ENCODE measurements around the gene ZGPAT.
"Not testable (repeated sequence)": the region's sequence is repeated elsewhere in the genome, so short reads cannot be mapped to it uniquely, and the experiment has no call there.

ZGPAT gene

GRCh38 chr20:63668351-63668750 lies 39.5 kb upstream of the ZGPAT start:
- Mint-ChIP-seq H3K27ac (no peak overlapping the region), H3K36me3 (ENCODE audit: low read depth) (peaks cover 21% of the 10 kb centered on the region), H3K4me1 (ENCODE audit: low read depth) (no peaks in the 10 kb centered on the region), H3K9me3 (no peaks in the 10 kb centered on the region), H3K27me3 (ENCODE audit: low read depth) (no peaks in the 10 kb centered on the region), H3K4me3 (no peak overlapping the region)

- H3K9me3 Mint-ChIP-seq; H3K4me3 Mint-ChIP-seq; H3K4me1 Mint-ChIP-seq (ENCODE audit: low read depth); H3K27me3 Mint-ChIP-seq (ENCODE audit: low read depth); H3K27ac Mint-ChIP-seq: not testable (repeated sequence)
- peaks cover 28% of the 10 kb centered on the region for H3K36me3 Mint-ChIP-seq (ENCODE audit: low read depth)
Observed at GRCh38 chr20:63671695-63672094, 36.1 kb upstream of the ZGPAT start.

DNA sequence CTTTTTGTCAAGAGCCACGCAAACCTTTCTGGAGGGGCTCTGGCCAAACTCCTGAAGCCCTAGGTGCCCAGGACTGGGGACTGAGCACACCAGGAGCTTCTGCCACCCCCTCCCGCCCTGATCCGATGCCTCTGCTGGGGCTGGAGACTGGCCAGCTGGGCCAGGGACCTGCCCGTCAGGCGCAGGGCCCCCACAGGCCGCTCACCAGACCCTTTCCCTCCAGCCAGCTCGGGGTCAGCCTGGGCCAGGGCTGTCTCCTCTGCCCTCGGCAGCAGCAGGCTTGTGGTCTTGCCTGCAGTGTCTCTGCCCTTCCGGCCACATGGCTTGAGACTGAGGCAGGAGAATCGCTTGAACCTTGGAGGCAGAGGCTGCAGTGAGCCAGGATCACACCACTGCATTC lies 35.2 kb upstream of the ZGPAT start:
- Mint-ChIP-seq H3K36me3 (ENCODE audit: low read depth) (peaks cover 21% of the 10 kb centered on the region), H3K27me3 (ENCODE audit: low read depth) (no peaks in the 10 kb centered on the region), H3K4me3 (no peak overlapping the region), H3K9me3 (no peaks in the 10 kb centered on the region), H3K4me1 (ENCODE audit: low read depth) (no peaks in the 10 kb centered on the region), H3K27ac (no peak overlapping the region)

DNA sequence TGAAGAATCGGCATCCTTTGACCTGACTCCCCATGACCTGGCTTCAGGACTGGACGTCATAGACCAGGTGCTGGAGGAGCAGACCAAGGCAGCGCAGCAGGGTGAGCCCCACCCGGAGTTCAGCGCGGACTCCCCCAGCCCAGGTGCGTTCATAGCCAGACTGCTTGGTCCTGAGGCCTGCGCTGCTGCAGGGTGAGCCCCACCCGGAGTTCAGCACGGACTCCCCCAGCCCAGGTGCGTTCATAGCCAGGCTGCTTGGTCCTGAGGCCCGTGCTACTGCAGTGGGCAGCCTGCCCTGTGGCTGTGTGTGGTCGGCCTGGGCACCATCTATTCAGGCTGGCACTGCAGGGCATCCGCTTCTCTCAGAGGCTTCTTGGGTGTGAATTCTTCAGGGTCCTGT lies 33.9 kb upstream of the ZGPAT start:
- H3K4me1 Mint-ChIP-seq (ENCODE audit: low read depth), result no peaks in the 10 kb centered on the region
- H3K9me3 Mint-ChIP-seq, result no peaks in the 10 kb centered on the region
- no peak overlapping the region for H3K4me3 Mint-ChIP-seq
- H3K27ac Mint-ChIP-seq, result no peak overlapping the region
- peaks cover 16% of the 10 kb centered on the region for H3K36me3 Mint-ChIP-seq (ENCODE audit: low read depth)
- no peaks in the 10 kb centered on the region for H3K27me3 Mint-ChIP-seq (ENCODE audit: low read depth)

GRCh38 chr20:63675681-63676368 lies 32.0 kb upstream of the ZGPAT start:
- no peaks in the 10 kb centered on the region for H3K9me3 Mint-ChIP-seq
- no peak overlapping the region for H3K27ac Mint-ChIP-seq
- no peaks in the 10 kb centered on the region for H3K4me1 Mint-ChIP-seq (ENCODE audit: low read depth)
- no peak overlapping the region for H3K4me3 Mint-ChIP-seq
- H3K27me3 Mint-ChIP-seq (ENCODE audit: low read depth), result no peaks in the 10 kb centered on the region
- peaks cover 10% of the 10 kb centered on the region for H3K36me3 Mint-ChIP-seq (ENCODE audit: low read depth)

DNA sequence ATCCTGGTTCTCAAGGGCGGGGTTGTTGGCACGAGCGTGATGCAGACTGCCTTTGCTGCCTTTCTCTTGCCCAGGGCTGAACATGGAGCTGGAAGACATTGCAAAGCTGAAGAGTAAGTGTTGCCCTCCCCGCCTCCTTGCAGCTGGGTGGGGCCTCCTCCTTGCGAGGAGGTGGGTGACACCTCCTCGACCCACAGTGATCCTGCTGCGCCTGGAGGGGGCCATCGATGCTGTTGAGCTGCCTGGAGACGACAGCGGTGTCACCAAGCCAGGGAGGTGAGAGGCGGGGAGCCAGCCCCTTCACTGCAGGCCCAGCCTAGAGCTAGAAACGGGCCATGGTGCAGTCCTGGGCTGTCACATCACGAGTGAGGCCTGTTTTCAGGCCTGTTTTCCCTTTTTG lies 29.8 kb upstream of the ZGPAT start:
- no peaks in the 10 kb centered on the region for H3K9me3 Mint-ChIP-seq
- no peaks in the 10 kb centered on the region for H3K27me3 Mint-ChIP-seq (ENCODE audit: low read depth)
- no peak overlapping the region for H3K27ac Mint-ChIP-seq
- H3K4me3 Mint-ChIP-seq, result no peak overlapping the region
- H3K36me3 Mint-ChIP-seq (ENCODE audit: low read depth), result peaks cover 10% of the 10 kb centered on the region
- no peaks in the 10 kb centered on the region for H3K4me1 Mint-ChIP-seq (ENCODE audit: low read depth)

- H3K4me1 Mint-ChIP-seq (ENCODE audit: low read depth), result no peaks in the 10 kb centered on the region
- peaks cover 12% of the 10 kb centered on the region for H3K36me3 Mint-ChIP-seq (ENCODE audit: low read depth)
- no peaks in the 10 kb centered on the region for H3K9me3 Mint-ChIP-seq
- no peak overlapping the region for H3K27ac Mint-ChIP-seq
- no peak overlapping the region for H3K4me3 Mint-ChIP-seq
- no peaks in the 10 kb centered on the region for H3K27me3 Mint-ChIP-seq (ENCODE audit: low read depth)
Observed at GRCh38 chr20:63678667-63679465, 29.0 kb upstream of the ZGPAT start.

DNA sequence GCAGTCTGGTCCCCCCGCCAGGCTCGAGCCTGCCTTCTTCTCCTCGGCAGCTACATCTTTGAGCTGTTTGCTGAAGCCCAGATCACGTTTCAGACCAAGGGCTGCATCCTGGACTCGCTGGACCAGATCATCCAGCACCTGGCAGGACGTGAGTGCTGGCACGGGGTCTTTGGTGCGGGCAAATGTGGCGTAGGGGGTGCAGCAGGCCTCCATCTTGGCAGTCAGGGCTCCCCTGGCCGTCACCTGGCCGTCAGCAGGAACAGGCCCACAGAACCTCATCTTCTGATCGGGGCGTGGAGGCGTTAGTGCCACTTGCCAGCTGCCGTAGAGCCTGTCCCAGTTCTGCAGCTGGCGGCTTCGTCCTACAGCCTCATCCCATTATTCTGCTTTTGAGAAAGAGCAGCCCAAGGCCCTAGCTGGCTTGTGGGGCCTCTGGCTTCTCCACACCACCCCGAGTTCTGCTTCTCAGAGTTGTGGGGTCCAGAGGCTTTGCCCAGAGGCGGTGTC lies 28.0 kb upstream of the ZGPAT start:
- Mint-ChIP-seq H3K4me1 (ENCODE audit: low read depth) (no peaks in the 10 kb centered on the region), H3K36me3 (ENCODE audit: low read depth) (peaks cover 12% of the 10 kb centered on the region), H3K9me3 (no peaks in the 10 kb centered on the region), H3K4me3 (no peak overlapping the region), H3K27me3 (ENCODE audit: low read depth) (no peaks in the 10 kb centered on the region), H3K27ac (no peak overlapping the region)

DNA sequence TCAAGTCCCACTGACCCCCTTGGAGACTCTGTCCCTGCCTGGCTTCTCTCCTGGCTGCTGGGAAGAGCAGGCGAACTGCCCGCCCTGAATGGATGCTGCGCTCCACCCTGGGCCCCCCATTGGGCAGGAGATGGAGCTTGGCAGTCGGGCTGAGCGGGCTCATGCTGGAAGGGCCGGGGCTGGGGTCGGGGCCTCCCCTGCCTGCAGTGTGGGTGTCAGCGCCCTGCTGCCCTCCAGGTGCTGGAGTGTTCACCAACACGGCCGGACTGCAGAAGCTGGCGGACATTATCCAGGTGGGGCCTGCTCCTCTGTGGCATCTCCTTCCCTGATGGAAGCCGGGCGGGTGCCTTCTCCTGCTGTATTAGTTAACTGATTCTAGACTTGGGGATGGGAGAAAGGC lies 27.4 kb upstream of the ZGPAT start:
- no peaks in the 10 kb centered on the region for H3K4me1 Mint-ChIP-seq (ENCODE audit: low read depth)
- peaks cover 12% of the 10 kb centered on the region for H3K36me3 Mint-ChIP-seq (ENCODE audit: low read depth)
- no peaks in the 10 kb centered on the region for H3K9me3 Mint-ChIP-seq
- H3K27me3 Mint-ChIP-seq (ENCODE audit: low read depth), result no peaks in the 10 kb centered on the region
- H3K4me3 Mint-ChIP-seq, result no peak overlapping the region
- H3K27ac Mint-ChIP-seq, result no peak overlapping the region

GRCh38 chr20:63680857-63681608 lies 26.8 kb upstream of the ZGPAT start:
- H3K36me3 Mint-ChIP-seq (ENCODE audit: low read depth), result peaks cover 9% of the 10 kb centered on the region
- no peaks in the 10 kb centered on the region for H3K4me1 Mint-ChIP-seq (ENCODE audit: low read depth)
- H3K4me3 Mint-ChIP-seq, result no peak overlapping the region
- H3K27me3 Mint-ChIP-seq (ENCODE audit: low read depth), result no peaks in the 10 kb centered on the region
- no peaks in the 10 kb centered on the region for H3K9me3 Mint-ChIP-seq
- H3K27ac Mint-ChIP-seq, result no peak overlapping the region

- Mint-ChIP-seq H3K27ac (no peak overlapping the region), H3K9me3 (no peaks in the 10 kb centered on the region), H3K4me3 (no peak overlapping the region), H3K27me3 (ENCODE audit: low read depth) (no peaks in the 10 kb centered on the region), H3K36me3 (ENCODE audit: low read depth) (peaks cover 4% of the 10 kb centered on the region), H3K4me1 (ENCODE audit: low read depth) (no peaks in the 10 kb centered on the region)
Observed at GRCh38 chr20:63681609-63682142, 26.2 kb upstream of the ZGPAT start.

- Mint-ChIP-seq H3K27me3 (ENCODE audit: low read depth) (no peaks in the 10 kb centered on the region), H3K9me3 (no peaks in the 10 kb centered on the region), H3K36me3 (ENCODE audit: low read depth) (peaks cover 4% of the 10 kb centered on the region), H3K27ac (no peak overlapping the region), H3K4me3 (no peak overlapping the region), H3K4me1 (ENCODE audit: low read depth) (peaks cover 4% of the 10 kb centered on the region)
Observed at GRCh38 chr20:63682384-63683139, 25.3 kb upstream of the ZGPAT start.

- no peak overlapping the region for H3K4me3 Mint-ChIP-seq
- no peak overlapping the region for H3K27ac Mint-ChIP-seq
Observed at GRCh38 chr20:63685269-63686026, 22.4 kb upstream of the ZGPAT start.

More at GRCh38 chr20:63685269-63686026, 22.4 kb upstream of the ZGPAT start:
- H3K4me1 Mint-ChIP-seq (ENCODE audit: low read depth), result peaks cover 4% of the 10 kb centered on the region
- no peaks in the 10 kb centered on the region for H3K9me3 Mint-ChIP-seq
- no peaks in the 10 kb centered on the region for H3K27me3 Mint-ChIP-seq (ENCODE audit: low read depth)
- peaks cover 4% of the 10 kb centered on the region for H3K36me3 Mint-ChIP-seq (ENCODE audit: low read depth)

Measured in T-helper 1 cell treated with Interleukin-12 subunit alpha and Interleukin-12 subunit beta and Interleukin-4 antibody, amounts not matched to agents 30 μg/mL and 1 μg/mL, for 36 hours (primary cell).